HG03460 (cell line): ENCODE data around the gene CDH13.

Experiments used
- ATAC-seq: cut with Tn5 transposase; IDR thresholded peaks from one replicate; pipeline ENCODE4 v1.9.1; 2021; ENCODE audit not compliant: unreplicated experiment

The CDH13 gene

GRCh38 chr16:83458612-83459011 lies 831.8 kb downstream of the CDH13 start:
- peak; percentile 70 for ATAC-seq

DNA sequence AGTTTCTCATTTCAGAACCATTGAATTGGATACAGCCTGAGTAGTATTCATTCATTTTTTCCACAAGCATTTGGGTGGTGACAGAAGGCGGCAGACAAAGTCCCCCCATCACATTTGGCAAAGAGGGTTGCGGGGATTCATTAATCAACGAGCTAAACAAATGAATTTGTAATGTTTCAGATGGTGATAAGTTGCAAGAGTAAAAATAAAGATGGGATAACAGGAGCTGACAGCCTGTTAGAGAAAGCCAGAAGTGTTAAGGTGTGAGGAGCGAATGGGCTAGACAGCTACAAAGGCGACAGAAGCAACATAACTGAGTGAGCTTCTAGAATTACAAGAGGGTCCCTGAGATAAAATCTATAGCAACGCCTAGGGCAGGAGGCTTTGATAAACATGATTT lies 838.2 kb downstream of the CDH13 start:
- ATAC-seq, result no peak

DNA sequence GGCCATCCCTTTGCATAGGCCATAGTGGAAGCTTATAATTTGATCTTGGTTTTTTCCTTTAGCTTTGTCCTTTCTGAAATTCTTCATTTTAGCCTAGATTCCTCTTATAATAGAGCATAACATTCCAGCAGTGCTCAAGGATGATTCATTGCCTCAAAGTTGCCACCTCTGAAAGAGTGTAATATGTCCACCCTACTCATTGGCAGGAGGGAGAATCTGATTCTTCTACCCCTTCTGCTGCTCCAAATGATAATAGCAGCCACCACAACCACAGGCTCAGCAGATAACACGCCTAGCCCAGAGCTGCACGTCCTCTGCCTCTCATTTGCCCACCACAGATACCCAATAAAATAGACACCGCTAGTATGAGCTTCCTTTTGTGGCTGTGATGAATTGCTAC lies 843.6 kb downstream of the CDH13 start:
- ATAC-seq, result no peak

DNA sequence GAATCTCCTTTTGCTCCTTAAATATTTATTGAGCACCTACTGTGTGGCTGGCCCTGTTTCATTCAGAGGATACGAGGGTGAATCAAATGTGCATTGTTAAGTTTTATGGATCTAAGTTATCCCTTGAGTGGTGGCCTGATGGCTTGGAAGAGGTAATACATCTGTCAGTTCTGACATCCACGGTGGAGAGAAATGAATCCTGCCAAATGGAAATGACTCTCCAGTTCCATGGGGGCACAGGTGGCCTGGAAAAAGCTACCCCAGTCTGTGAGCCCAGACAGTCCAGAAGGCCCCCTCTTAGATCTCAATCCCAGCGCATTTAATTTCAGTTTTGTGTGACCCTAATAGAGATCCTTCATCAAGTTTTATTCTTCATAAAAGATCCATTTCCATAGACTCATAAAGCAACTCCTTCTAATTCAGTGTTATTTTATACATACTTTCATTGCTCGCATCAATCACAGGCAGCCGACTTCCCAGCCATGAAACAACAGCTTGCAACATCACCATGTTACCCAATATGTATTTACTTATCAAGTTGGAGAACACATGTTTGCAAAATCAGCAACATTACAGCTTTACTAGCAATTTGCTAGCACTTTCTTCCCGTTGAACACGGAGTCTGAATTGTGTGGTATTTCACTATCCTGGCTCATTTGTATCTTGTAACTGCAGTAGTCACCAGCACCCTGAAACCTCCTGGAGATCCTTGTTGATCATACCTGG lies 846.2 kb downstream of the CDH13 start:
- ATAC-seq, result no peak

DNA sequence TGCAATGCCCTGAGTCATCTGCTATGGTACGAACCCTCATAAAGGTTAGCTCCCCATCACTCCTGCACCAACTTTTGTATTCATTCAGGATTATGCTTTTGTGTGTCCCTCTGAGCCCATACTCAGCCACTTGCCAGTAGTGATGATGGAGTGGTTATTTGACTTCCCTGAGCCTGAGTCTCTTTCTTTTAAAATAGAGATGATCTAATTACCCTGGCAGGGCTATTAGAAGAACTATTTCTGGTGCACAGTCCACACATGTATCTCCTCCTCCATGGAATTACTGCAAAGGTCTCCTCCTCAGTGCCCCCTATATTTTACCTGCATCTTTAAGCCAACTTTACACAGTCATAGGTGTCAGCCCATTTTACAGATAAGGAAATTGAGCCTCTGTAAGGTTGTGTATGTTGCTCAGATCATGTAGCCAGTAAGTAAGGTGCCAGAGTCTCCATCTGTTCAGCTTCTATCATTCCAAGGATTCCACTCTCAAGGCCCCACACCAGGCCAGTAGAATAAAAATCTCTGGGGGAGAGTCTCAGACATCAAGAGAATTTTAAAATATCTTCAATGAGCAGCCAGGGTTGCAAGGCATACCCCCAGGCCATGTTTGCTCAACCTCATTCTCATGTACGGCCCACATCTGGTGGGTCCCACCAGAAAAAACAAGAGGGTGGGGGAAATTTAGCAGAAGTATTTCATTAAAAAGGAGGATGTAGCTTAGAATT lies 847.3 kb downstream of the CDH13 start:
- no peak for ATAC-seq

- no peak for ATAC-seq
Measured at GRCh38 chr16:83475108-83475507, 848.3 kb downstream of the CDH13 start.

DNA sequence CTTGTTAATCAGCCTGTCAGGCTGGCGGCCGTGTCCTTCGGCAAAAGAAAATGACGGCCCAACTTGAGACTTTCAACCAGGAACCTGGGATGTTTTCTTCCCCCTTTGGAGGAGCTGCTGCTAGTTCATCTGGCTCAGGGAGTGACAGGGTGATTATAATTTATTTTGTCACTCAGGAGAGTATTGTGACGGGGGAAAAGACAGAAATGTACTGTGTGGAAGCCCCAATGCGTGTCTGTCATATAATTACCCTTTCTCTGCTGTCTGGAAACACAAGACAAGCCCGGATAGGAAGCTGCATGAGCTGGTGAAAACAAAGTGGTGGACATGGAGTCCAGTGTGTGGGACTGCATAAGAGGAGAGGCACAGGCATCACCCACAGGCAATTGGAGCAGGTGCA lies 854.8 kb downstream of the CDH13 start:
- ATAC-seq, result no peak

- ATAC-seq, result no peak
Measured at GRCh38 chr16:83482545-83483162, 855.9 kb downstream of the CDH13 start.

DNA sequence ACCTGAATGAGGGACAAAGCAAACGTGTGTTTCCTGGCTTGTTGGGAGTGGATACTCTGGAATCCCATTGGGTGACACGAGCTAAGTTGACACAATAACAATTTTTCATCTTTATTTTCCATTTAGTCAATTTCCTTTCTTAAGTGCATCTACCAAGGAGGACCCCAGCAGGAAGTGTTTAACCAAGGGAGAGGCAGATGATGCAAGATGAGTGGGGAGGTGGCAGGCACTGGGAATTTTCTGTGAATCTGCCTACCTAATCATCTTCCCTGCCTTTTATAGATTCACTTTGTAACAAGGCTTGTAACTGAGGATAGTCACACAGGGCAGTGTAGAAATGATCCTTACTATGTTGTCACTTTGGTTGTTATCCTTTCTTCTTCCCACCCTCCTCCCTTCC lies 863.3 kb downstream of the CDH13 start:
- no peak for ATAC-seq

GRCh38 chr16:83494459-83494858 lies 867.7 kb downstream of the CDH13 start:
- no peak for ATAC-seq

- no peak for ATAC-seq
Measured at GRCh38 chr16:83501481-83501880, 874.7 kb downstream of the CDH13 start.

GRCh38 chr16:83508295-83508694 lies 881.5 kb downstream of the CDH13 start:
- no peak for ATAC-seq

GRCh38 chr16:83509316-83509715 lies 882.5 kb downstream of the CDH13 start:
- no peak for ATAC-seq

DNA sequence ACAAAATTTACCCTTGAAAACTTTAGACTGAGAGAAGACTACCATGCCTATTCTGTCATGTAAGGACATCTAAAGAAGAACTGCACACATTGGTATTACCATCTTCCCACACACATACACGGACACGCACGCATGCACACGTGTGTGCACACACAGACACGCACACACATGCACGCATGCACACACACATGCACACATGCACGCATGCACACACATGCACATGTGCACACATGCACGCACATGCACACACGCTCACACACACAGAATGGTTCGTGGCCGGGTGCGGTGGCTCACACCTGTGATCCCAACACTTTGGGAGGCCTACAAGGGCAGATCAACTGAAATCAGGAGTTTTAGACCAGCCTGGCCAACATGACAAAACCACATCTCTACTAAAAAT lies 884.1 kb downstream of the CDH13 start:
- ATAC-seq, result no peak

GRCh38 chr16:83513008-83513755 lies 886.4 kb downstream of the CDH13 start:
- no peak for ATAC-seq

- ATAC-seq, result no peak
Measured at GRCh38 chr16:83515395-83515794, 888.6 kb downstream of the CDH13 start.

DNA sequence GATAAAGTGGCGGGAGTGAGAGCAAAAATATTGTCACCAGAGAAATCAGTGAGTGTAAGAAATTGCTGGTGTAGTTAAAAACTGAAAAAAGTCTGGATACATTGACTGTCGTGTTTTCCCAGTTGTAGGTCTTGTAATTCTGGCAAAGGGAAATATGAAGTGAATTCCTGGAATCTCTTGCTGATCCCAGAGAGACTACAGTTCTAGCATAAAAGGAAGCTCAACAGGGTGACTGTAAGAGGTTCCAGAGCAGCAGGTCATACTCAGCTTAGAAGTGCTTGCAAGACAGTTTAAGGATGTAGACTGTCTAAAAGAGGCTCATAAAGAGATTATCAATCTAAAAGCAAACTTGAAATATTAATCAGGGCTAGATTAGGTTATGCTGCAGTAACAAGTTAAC lies 890.2 kb downstream of the CDH13 start:
- no peak for ATAC-seq

- ATAC-seq, result no peak
Measured at GRCh38 chr16:83517398-83517797, 890.6 kb downstream of the CDH13 start.

GRCh38 chr16:83520596-83520995 lies 893.8 kb downstream of the CDH13 start:
- ATAC-seq, result no peak

GRCh38 chr16:83530293-83530692 lies 903.5 kb downstream of the CDH13 start:
- no peak for ATAC-seq

DNA sequence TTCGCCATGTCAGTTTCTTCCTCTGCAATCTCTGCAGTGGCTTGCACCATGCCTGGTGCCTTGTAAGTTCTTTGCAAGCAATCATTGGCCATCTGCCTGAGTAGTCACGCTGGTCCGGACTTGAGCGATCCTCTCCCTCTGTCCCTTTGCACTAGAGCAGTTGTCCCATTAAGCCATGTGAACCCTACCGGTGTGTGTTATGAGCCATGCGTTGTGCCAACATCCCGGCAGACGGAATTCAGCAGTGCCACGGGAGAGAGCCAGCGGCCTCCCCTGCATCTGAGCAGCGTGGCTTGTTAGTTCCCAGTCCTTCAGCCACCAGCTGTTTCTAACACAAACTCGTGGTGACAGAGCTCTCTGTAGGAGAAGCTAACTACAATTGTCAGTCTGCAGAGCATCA lies 905.9 kb downstream of the CDH13 start:
- ATAC-seq, result no peak

GRCh38 chr16:83533193-83533592 lies 906.4 kb downstream of the CDH13 start:
- no peak for ATAC-seq
